ENCODE data around the gene TOP3B. TPM values are rescaled to one million over a fixed set of nuclear protein-coding genes. Genes with fewer than 3 reads are reported as not detected.

The TOP3B gene
- total RNA-seq, 1 donor from 2014 or later, result 40.9 TPM

DNA sequence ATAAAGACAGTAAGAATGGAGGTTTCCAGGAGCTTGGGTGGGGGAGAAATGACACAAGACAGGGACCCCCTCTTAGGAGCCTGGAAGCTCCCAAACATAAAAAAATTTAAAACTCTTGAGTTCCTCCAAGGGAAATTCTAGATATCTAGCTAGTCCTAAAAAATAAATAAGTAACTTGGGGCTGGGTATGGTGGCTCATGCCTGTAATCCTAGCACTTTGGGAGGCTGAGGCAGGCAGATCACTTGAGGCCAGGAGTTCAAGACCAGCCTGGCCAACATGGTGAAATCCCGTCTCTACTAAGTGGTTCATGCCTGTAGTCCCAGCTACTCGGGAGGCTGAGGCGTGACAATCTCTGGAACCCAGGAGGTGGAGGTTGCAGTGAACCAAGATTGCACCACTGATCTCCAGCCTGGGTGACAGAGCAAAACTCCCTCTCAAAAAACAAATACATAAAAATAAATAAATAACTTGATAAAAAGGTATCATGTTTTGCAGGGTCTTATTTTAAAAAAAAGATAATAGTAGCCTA lies 20.0 kb upstream of the TOP3B start:
- intact Hi-C loops (cut with micrococcal nuclease), result no loop called here
- H3K4me3 Mint-ChIP-seq (ENCODE audit: low read depth), result no peak overlapping the region

DNA sequence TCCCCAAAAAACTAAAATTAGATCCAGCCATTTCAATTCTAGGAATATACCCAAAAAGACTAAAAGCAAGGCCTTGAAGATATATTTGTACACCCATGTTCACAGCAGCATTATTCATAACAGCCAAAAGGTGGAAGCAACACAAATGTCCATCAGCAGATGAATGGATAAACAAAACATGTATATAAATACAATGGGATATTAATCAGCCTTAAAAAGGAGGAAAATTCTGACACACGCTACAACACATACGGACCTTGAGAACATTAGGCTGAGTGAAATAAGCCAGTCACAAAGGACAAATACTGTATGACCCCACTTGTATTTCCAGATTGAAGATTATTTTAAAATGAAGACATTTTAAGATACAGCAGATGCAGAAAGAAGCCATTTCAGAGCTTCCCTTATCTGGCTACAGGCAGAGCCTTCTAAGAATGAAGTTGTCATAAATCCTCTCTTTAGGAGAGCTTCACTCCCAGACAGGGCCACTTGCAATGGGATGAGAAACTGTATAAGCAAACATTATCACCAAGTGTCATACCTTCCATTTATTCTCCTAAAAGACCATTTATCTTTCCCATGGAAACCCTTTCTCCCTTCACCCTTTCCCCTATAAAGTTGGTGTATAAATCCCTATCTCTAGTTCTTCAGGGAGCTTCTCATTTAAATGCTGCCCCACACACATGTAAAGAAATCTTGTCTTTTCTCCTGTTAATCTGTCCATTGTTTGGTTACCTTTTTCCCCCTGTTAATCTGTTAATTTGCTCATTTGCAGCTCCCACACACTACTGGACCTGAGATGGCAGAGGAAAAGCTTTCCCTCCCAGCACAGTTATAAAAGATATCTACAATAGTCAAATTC lies 19.3 kb upstream of the TOP3B start:
- no peak for DNase-seq (ENCODE audit: low spot score)
- intact Hi-C loops (cut with micrococcal nuclease), result no loop called here

More for the DNA sequence above, 20.0 kb upstream of the TOP3B start:
- Mint-ChIP-seq H3K4me1 (ENCODE audit: low read depth) (no peaks in the 10 kb centered on the region), H3K27ac (no peak overlapping the region), H3K36me3 (ENCODE audit: low read depth) (no peaks in the 10 kb centered on the region), H3K9me3 (no peaks in the 10 kb centered on the region), H3K27me3 (ENCODE audit: low read depth) (peaks cover 14% of the 10 kb centered on the region)
- no peak for DNase-seq (ENCODE audit: low spot score)

DNA sequence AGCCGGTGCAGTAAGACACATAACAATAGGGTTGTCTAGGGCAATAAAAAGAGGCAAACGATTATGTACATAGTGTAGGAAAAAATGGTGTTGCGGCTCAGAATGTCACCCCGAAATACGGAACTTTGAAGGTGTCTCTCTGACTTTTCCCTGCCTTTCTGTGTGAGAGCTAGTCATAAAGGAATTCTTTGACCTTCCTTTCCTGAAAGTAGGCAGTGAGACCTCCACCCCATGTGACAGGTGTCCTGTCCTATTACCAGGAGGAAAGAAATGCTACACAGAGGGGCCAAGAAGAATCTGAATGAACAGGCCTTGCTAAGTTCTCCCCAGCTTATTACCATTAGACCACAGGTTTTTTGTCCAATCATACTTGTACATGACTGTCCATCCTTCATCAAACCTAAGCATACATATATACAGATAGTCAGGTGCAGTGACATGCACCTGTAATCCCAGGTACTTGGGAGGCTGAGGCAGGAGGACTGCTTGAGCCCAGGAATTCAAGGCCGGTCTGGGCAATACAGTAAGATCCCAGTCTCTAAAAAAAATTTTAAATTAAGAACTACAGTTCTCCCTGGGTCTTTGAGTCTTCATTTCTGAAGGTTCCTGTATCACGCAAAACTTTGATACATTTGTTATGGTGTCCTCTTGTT lies 16.1 kb upstream of the TOP3B start:
- H3K4me1 Mint-ChIP-seq (ENCODE audit: low read depth), result no peaks in the 10 kb centered on the region
- peaks cover 14% of the 10 kb centered on the region for H3K27me3 Mint-ChIP-seq (ENCODE audit: low read depth)
- no peak overlapping the region for H3K27ac Mint-ChIP-seq
- no peak for DNase-seq (ENCODE audit: low spot score)
- no peak overlapping the region for H3K4me3 Mint-ChIP-seq (ENCODE audit: low read depth)
- no peaks in the 10 kb centered on the region for H3K9me3 Mint-ChIP-seq
- no peaks in the 10 kb centered on the region for H3K36me3 Mint-ChIP-seq (ENCODE audit: low read depth)
- intact Hi-C loops (cut with micrococcal nuclease), result no loop called here

More for the DNA sequence above, 19.3 kb upstream of the TOP3B start:
- no peaks in the 10 kb centered on the region for H3K9me3 Mint-ChIP-seq
- no peaks in the 10 kb centered on the region for H3K4me1 Mint-ChIP-seq (ENCODE audit: low read depth)
- H3K27ac Mint-ChIP-seq, result no peak overlapping the region
- peaks cover 14% of the 10 kb centered on the region for H3K27me3 Mint-ChIP-seq (ENCODE audit: low read depth)
- no peak overlapping the region for H3K4me3 Mint-ChIP-seq (ENCODE audit: low read depth)
- no peaks in the 10 kb centered on the region for H3K36me3 Mint-ChIP-seq (ENCODE audit: low read depth)

GRCh38 chr22:21996175-21996720 lies 13.7 kb upstream of the TOP3B start:
- H3K27me3 Mint-ChIP-seq (ENCODE audit: low read depth), result peaks cover 4% of the 10 kb centered on the region
- H3K27ac Mint-ChIP-seq, result no peak overlapping the region
- intact Hi-C loops (cut with micrococcal nuclease), result no loop called here

GRCh38 chr22:21995660-21996059 lies 13.1 kb upstream of the TOP3B start:
- H3K36me3 Mint-ChIP-seq (ENCODE audit: low read depth), result no peaks in the 10 kb centered on the region
- DNase-seq (ENCODE audit: low spot score), result no peak
- H3K27ac Mint-ChIP-seq, result no peak overlapping the region
- no peaks in the 10 kb centered on the region for H3K4me1 Mint-ChIP-seq (ENCODE audit: low read depth)
- no peak overlapping the region for H3K4me3 Mint-ChIP-seq (ENCODE audit: low read depth)
- H3K9me3 Mint-ChIP-seq, result no peaks in the 10 kb centered on the region
- intact Hi-C loops (cut with micrococcal nuclease), result no loop called here
- no peaks in the 10 kb centered on the region for H3K27me3 Mint-ChIP-seq (ENCODE audit: low read depth)

More at GRCh38 chr22:21996175-21996720, 13.7 kb upstream of the TOP3B start:
- Mint-ChIP-seq H3K36me3 (ENCODE audit: low read depth) (no peaks in the 10 kb centered on the region), H3K4me1 (ENCODE audit: low read depth) (no peaks in the 10 kb centered on the region), H3K4me3 (ENCODE audit: low read depth) (no peak overlapping the region), H3K9me3 (no peaks in the 10 kb centered on the region)
- DNase-seq (ENCODE audit: low spot score), result no peak

DNA sequence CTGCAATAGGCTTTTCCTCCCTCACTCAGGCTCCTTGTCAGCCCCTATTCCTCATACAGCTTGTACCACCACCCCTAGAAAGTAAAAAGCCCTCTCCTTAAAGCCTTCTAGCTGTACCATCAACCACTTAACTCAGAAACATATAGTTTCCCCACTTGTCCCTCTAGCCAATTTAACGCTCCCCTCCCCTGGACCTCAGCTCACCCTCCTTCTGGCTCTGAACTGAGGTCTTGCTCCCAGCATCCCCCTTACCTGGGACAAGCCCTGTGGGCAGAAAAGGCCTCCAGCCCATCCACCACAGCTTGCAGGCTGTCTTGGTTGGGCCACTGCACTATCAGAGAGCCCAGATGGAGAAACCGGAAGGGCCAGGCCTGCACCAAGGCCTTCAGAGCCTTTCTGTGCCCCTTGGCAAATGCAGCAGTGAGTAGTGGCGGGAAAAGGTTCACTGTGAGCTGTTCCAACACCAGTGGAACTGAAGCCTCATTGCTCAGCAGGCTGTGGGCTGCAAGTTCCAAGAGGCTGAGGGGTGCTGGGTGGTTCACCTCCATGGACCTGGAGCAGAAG lies 12.4 kb upstream of the TOP3B start:
- H3K27ac Mint-ChIP-seq, result no peak overlapping the region
- no peak for DNase-seq (ENCODE audit: low spot score)
- intact Hi-C loops (cut with micrococcal nuclease), result no loop called here
- H3K36me3 Mint-ChIP-seq (ENCODE audit: low read depth), result no peaks in the 10 kb centered on the region
- no peak overlapping the region for H3K4me3 Mint-ChIP-seq (ENCODE audit: low read depth)
- H3K27me3 Mint-ChIP-seq (ENCODE audit: low read depth), result no peaks in the 10 kb centered on the region
- H3K9me3 Mint-ChIP-seq, result no peaks in the 10 kb centered on the region
- H3K4me1 Mint-ChIP-seq (ENCODE audit: low read depth), result no peaks in the 10 kb centered on the region

DNA sequence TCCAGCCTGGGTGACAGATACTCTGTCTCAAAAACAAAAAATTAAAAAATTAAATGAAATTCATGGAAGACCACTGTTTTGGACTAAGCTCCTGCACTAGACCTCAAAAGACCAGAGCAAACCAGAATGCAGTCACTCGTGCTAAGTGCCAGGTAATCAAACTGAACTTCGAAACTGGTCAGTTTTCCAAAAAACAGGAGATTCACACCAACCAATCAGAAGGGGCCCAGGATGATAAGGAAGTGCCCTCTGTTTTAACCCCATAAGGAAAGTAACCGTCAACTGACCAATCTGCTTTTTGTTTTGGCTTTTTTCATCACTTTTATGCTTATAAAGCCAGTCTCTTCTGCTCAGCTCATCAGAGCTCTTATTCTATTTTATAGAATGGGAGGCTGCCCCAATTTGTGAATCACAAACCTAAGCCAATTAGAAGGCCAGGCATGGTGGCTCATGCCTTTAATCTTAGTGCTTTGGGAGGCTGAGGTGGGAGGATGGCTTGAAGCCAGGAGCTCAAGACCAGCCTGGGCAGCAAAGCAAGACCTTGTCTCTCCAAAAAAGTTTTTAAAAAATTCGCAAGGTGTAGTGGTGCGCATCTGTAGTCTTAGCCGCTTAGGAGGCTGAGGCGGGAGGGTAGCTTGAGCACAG lies 10.1 kb upstream of the TOP3B start:
- H3K4me3 Mint-ChIP-seq (ENCODE audit: low read depth), result no peak overlapping the region
- intact Hi-C loops (cut with micrococcal nuclease), result no loop called here
- H3K27ac Mint-ChIP-seq, result no peak overlapping the region
- no peaks in the 10 kb centered on the region for H3K36me3 Mint-ChIP-seq (ENCODE audit: low read depth)
- H3K27me3 Mint-ChIP-seq (ENCODE audit: low read depth), result no peaks in the 10 kb centered on the region
- no peaks in the 10 kb centered on the region for H3K4me1 Mint-ChIP-seq (ENCODE audit: low read depth)
- no peaks in the 10 kb centered on the region for H3K9me3 Mint-ChIP-seq
- DNase-seq (ENCODE audit: low spot score), result no peak

- intact Hi-C loops (cut with micrococcal nuclease), result no loop called here
- no peaks in the 10 kb centered on the region for H3K36me3 Mint-ChIP-seq (ENCODE audit: low read depth)
- DNase-seq (ENCODE audit: low spot score), result no peak
- no peaks in the 10 kb centered on the region for H3K9me3 Mint-ChIP-seq
- H3K4me3 Mint-ChIP-seq (ENCODE audit: low read depth), result no peak overlapping the region
- no peaks in the 10 kb centered on the region for H3K4me1 Mint-ChIP-seq (ENCODE audit: low read depth)
- no peak overlapping the region for H3K27ac Mint-ChIP-seq
- no peaks in the 10 kb centered on the region for H3K27me3 Mint-ChIP-seq (ENCODE audit: low read depth)
These were observed 9.2 kb upstream of the TOP3B start for GRCh38 chr22:21991774-21992173.

DNA sequence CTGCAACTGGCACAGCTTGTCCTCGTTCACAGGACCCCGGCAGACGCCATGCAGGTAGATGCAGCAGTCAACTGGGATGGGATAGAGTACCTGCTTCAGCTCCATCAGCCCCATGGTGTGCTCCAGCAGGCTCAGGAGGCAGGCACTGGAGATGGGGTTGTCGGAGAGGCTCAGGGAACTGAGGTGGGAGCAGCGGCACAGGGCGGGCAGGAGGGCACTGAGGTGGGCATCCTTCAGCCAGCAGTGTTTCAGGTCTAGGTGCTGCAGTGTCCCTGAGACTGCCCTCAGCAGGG lies 8.7 kb upstream of the TOP3B start:
- H3K4me3 Mint-ChIP-seq (ENCODE audit: low read depth), result no peak overlapping the region
- H3K27ac Mint-ChIP-seq, result no peak overlapping the region
- no peaks in the 10 kb centered on the region for H3K36me3 Mint-ChIP-seq (ENCODE audit: low read depth)
- H3K9me3 Mint-ChIP-seq, result no peaks in the 10 kb centered on the region
- H3K4me1 Mint-ChIP-seq (ENCODE audit: low read depth), result no peaks in the 10 kb centered on the region
- H3K27me3 Mint-ChIP-seq (ENCODE audit: low read depth), result no peaks in the 10 kb centered on the region
- DNase-seq (ENCODE audit: low spot score), result no peak
- intact Hi-C loops (cut with micrococcal nuclease), result no loop called here

DNA sequence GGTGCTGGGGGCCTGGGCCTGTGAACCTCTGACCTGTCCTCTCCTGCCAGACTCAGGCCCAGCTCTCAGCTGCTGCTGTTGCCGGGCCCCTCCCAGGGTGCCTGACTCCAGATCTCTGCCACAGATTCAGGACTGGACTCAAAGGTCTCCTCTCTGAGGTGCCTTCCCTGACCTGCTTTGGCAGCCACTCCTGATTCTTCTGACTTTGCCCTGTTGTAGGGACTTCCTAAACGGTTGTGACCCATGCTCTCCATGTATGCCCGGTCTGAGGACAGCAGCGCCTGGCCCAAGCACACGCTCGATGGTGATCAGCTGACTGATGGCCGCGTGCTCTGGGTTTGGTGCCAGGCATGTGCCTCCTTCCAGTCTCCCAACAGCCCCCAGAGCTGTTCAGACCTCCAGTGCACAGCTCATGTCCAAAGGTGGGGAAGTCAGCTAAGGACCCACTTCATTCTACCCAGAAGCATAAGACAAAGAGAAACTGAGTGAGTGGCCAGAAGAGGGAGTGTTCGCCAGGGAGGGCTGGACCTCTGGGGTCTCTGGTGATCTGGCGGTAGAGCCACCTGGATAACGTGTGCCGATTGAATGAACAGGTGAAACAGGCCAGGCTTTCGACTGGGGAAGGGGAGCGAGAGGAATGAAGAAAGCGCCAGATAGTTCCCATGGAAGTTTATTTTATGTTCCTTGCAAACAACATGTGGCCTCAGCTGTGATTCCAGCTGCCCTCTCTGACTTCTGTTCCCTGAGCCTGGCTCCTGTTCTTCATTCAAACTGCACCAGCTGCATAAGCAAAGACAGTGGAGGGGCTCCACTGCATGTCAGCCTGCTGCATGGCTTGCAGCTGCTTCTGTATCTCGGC lies 8.1 kb upstream of the TOP3B start:
- Mint-ChIP-seq H3K27ac (no peak overlapping the region), H3K4me3 (ENCODE audit: low read depth) (no peak overlapping the region), H3K36me3 (ENCODE audit: low read depth) (no peaks in the 10 kb centered on the region), H3K9me3 (no peaks in the 10 kb centered on the region), H3K4me1 (ENCODE audit: low read depth) (no peaks in the 10 kb centered on the region), H3K27me3 (ENCODE audit: low read depth) (no peaks in the 10 kb centered on the region)
- DNase-seq (ENCODE audit: low spot score), result no peak
- intact Hi-C loops (cut with micrococcal nuclease), result no loop called here

GRCh38 chr22:21989049-21989448 lies 6.5 kb upstream of the TOP3B start:
- Mint-ChIP-seq H3K4me3 (ENCODE audit: low read depth) (no peak overlapping the region), H3K27me3 (ENCODE audit: low read depth) (no peaks in the 10 kb centered on the region), H3K27ac (no peak overlapping the region), H3K36me3 (ENCODE audit: low read depth) (no peaks in the 10 kb centered on the region), H3K4me1 (ENCODE audit: low read depth) (no peaks in the 10 kb centered on the region), H3K9me3 (no peaks in the 10 kb centered on the region)
- no peak for DNase-seq (ENCODE audit: low spot score)
- intact Hi-C loops (cut with micrococcal nuclease), result no loop called here

GRCh38 chr22:21985214-21985613 lies 2.6 kb upstream of the TOP3B start:
- H3K27ac Mint-ChIP-seq, result no peak overlapping the region
- DNase-seq (ENCODE audit: low spot score), result no peak
- no peaks in the 10 kb centered on the region for H3K27me3 Mint-ChIP-seq (ENCODE audit: low read depth)
- intact Hi-C loops (cut with micrococcal nuclease), result no loop called here
- H3K9me3 Mint-ChIP-seq, result no peaks in the 10 kb centered on the region
- no peaks in the 10 kb centered on the region for H3K36me3 Mint-ChIP-seq (ENCODE audit: low read depth)
- H3K4me3 Mint-ChIP-seq (ENCODE audit: low read depth), result no peak overlapping the region
- H3K4me1 Mint-ChIP-seq (ENCODE audit: low read depth), result peaks cover 11% of the 10 kb centered on the region

Data from activated T-helper 2 cell treated with anti-CD3 and anti-CD28 coated beads, Interferon-gamma antibody, Interleukin-2, Interleukin-4, amounts not matched to agents 10 μg/mL and 5 μg/mL and 100 μg/mL, durations not matched to agents 14 hours and 24 hours and 36 hours (primary cell).